ELR (cell line): ENCODE results near the gene RAB3A.

Source experiments
- DNase-seq: peaks from one replicate; pipeline ENCODE4 v3.0.0-alpha.2; 2015; ENCODE audit warnings: low read depth

RAB3A gene

GRCh38 chr19:18150776-18151624 is 52.8 kb downstream of the RAB3A start:
- DNase-seq: peak; percentile 48

GRCh38 chr19:18149596-18149975 is 54.3 kb downstream of the RAB3A start:
- no peak for DNase-seq

- no peak for DNase-seq
Measured at GRCh38 chr19:18147396-18147795, 56.4 kb downstream of the RAB3A start.
